ENCODE measurements around the gene RBM10. TPM values are rescaled to one million over a fixed set of nuclear protein-coding genes. Genes with fewer than 3 reads are reported as not detected.

Gene RBM10
- total and polyA plus RNA-seq, 2 donors (not counting 1 experiment from before 2014, with no cell fraction given) = 14.9 to 50.0 TPM

GRCh38 chrX:47196098-47196497 is 51.1 kb downstream of the RBM10 start:
- no peak overlapping the region for H2AFZ ChIP-seq (ENCODE audit: low read length)
- DNase-seq (ENCODE audit: low read depth in 2 of 2) = no peak
- H4K20me1 ChIP-seq (ENCODE audit: control insufficient read depth, extremely low read depth, insufficient read depth, low read length) = no peaks in the 10 kb centered on the region
- H3K4me3 ChIP-seq (replicated peaks in 1 of 4; ENCODE audit: control extremely low read depth in 1 of 4, insufficient read depth in 1 of 4, low read depth in 3 of 4, low read length in 4 of 4) = peak overlapping the region in 2 of 4 experiments; percentile 27 to 42
- peaks cover 18% of the 10 kb centered on the region for H3K4me1 ChIP-seq (ENCODE audit: control insufficient read depth, extremely low read depth, insufficient read depth, low read length)
- H3K79me2 ChIP-seq (ENCODE audit: control insufficient read depth, insufficient read depth, low read length) = peaks cover 62% of the 10 kb centered on the region
- TF ChIP-seq CTCF (conservative IDR thresholded peaks at IDR 0.05 in 1 of 2, IDR thresholded peaks at IDR 0.05 in 1 of 2; ENCODE audit: low read depth in 1 of 2, low read length in 2 of 2) (no peak), EZH2 (IDR thresholded peaks at IDR 0.05; ENCODE audit: low read length, missing control alignments) (no peak)
- H3K27ac ChIP-seq (ENCODE audit: insufficient read depth, low read length) = no peak overlapping the region
- no peaks in the 10 kb centered on the region for H3K27me3 ChIP-seq (ENCODE audit: control insufficient read depth, insufficient read depth, low read length)
- H3K4me2 ChIP-seq (ENCODE audit: extremely low read depth, insufficient read depth, low read length) = peak overlapping the region; percentile 34
- no peaks in the 10 kb centered on the region for H3K9me3 ChIP-seq (ENCODE audit: control insufficient read depth, insufficient read depth, low read depth, low read length)
- no peak overlapping the region for H3K9ac ChIP-seq (ENCODE audit: insufficient read depth, low read length)
- H3K36me3 ChIP-seq (ENCODE audit: control insufficient read depth, insufficient read depth, low read length) = peaks cover 16% of the 10 kb centered on the region

GRCh38 chrX:47197526-47197925 is 52.5 kb downstream of the RBM10 start:
- peaks cover 28% of the 10 kb centered on the region for H3K36me3 ChIP-seq (ENCODE audit: control insufficient read depth, insufficient read depth, low read length)
- H3K4me3 ChIP-seq (replicated peaks in 1 of 4; ENCODE audit: control extremely low read depth in 1 of 4, insufficient read depth in 1 of 4, low read depth in 3 of 4, low read length in 4 of 4) = peak overlapping the region in 3 of 4 experiments; percentile 2 to 42 (median 16)
- H4K20me1 ChIP-seq (ENCODE audit: control insufficient read depth, extremely low read depth, insufficient read depth, low read length) = no peaks in the 10 kb centered on the region
- peaks cover 18% of the 10 kb centered on the region for H3K4me1 ChIP-seq (ENCODE audit: control insufficient read depth, extremely low read depth, insufficient read depth, low read length)
- H2AFZ ChIP-seq (ENCODE audit: low read length) = no peak overlapping the region
- H3K27ac ChIP-seq (ENCODE audit: insufficient read depth, low read length) = no peak overlapping the region
- no peaks in the 10 kb centered on the region for H3K9me3 ChIP-seq (ENCODE audit: control insufficient read depth, insufficient read depth, low read depth, low read length)
- peaks cover 67% of the 10 kb centered on the region for H3K79me2 ChIP-seq (ENCODE audit: control insufficient read depth, insufficient read depth, low read length)
- TF ChIP-seq CTCF (conservative IDR thresholded peaks at IDR 0.05 in 1 of 2, IDR thresholded peaks at IDR 0.05 in 1 of 2; ENCODE audit: low read depth in 1 of 2, low read length in 2 of 2) = no peak
- TF ChIP-seq EZH2 (IDR thresholded peaks at IDR 0.05; ENCODE audit: low read length, missing control alignments) = no peak
- no peak overlapping the region for H3K9ac ChIP-seq (ENCODE audit: insufficient read depth, low read length)
- H3K27me3 ChIP-seq (ENCODE audit: control insufficient read depth, insufficient read depth, low read length) = no peaks in the 10 kb centered on the region
- H3K4me2 ChIP-seq (ENCODE audit: extremely low read depth, insufficient read depth, low read length) = peak overlapping the region; percentile 59
- DNase-seq (ENCODE audit: low read depth in 2 of 2) = no peak

GRCh38 chrX:47198026-47198686 is 53.1 kb downstream of the RBM10 start:
- H3K36me3 ChIP-seq (ENCODE audit: control insufficient read depth, insufficient read depth, low read length) = peaks cover 34% of the 10 kb centered on the region
- peak overlapping the region; percentile 68 for H3K4me2 ChIP-seq (ENCODE audit: extremely low read depth, insufficient read depth, low read length)

More at GRCh38 chrX:47198026-47198686, 53.1 kb downstream of the RBM10 start:
- H3K27ac ChIP-seq (ENCODE audit: insufficient read depth, low read length) = no peak overlapping the region
- H3K4me1 ChIP-seq (ENCODE audit: control insufficient read depth, extremely low read depth, insufficient read depth, low read length) = peaks cover 17% of the 10 kb centered on the region
- no peak for TF ChIP-seq EZH2 (IDR thresholded peaks at IDR 0.05; ENCODE audit: low read length, missing control alignments)
- no peak for TF ChIP-seq CTCF (conservative IDR thresholded peaks at IDR 0.05 in 1 of 2, IDR thresholded peaks at IDR 0.05 in 1 of 2; ENCODE audit: low read depth in 1 of 2, low read length in 2 of 2)
- no peaks in the 10 kb centered on the region for H4K20me1 ChIP-seq (ENCODE audit: control insufficient read depth, extremely low read depth, insufficient read depth, low read length)
- H3K79me2 ChIP-seq (ENCODE audit: control insufficient read depth, insufficient read depth, low read length) = peaks cover 67% of the 10 kb centered on the region
- H3K4me3 ChIP-seq (replicated peaks in 1 of 4; ENCODE audit: control extremely low read depth in 1 of 4, insufficient read depth in 1 of 4, low read depth in 3 of 4, low read length in 4 of 4) = peak overlapping the region in 1 of 4 experiments; percentile 42
- H3K9ac ChIP-seq (ENCODE audit: insufficient read depth, low read length) = no peak overlapping the region
- no peaks in the 10 kb centered on the region for H3K27me3 ChIP-seq (ENCODE audit: control insufficient read depth, insufficient read depth, low read length)
- peak in 1 of 2 donors; percentile 72 for DNase-seq (ENCODE audit: low read depth in 2 of 2)
- H2AFZ ChIP-seq (ENCODE audit: low read length) = no peak overlapping the region
- no peaks in the 10 kb centered on the region for H3K9me3 ChIP-seq (ENCODE audit: control insufficient read depth, insufficient read depth, low read depth, low read length)

Data from fibroblast of lung (primary cell).